Measurements from ENCODE around the gene UBXN7. TPM values are rescaled to one million over a fixed set of nuclear protein-coding genes. Genes with fewer than 3 reads are reported as not detected.

The UBXN7 gene
- total and polyA plus RNA-seq, 2 of the 13 experiments (the other 11 are each of a cell fraction or from before 2014, with no cell fraction given), result 12.5 to 15.9 TPM

- TF ChIP-seq RERE (CRISPR knock-in tag; IDR thresholded peaks at IDR 0.05; ENCODE audit: low read depth), result no peak
- no peak for TF ChIP-seq NCOA1 (CRISPR knock-in tag; IDR thresholded peaks at IDR 0.05)
- no peak for TF ChIP-seq DDIT3 (CRISPR knock-in tag; IDR thresholded peaks at IDR 0.05)
- TF ChIP-seq ZNF513 (CRISPR knock-in tag; conservative IDR thresholded peaks at IDR 0.05), result no peak
- TF ChIP-seq PHB2 (IDR thresholded peaks at IDR 0.05; ENCODE audit: partially characterized antibody), result no peak
- TF ChIP-seq HNRNPL (IDR thresholded peaks at IDR 0.05; ENCODE audit: low read depth, low read length), result no peak
- no peak for TF ChIP-seq ZUFSP (CRISPR knock-in tag; IDR thresholded peaks at IDR 0.05; ENCODE audit: borderline replicate concordance)
- TF ChIP-seq U2AF2 (IDR thresholded peaks at IDR 0.05; ENCODE audit: low read depth, low read length), result no peak
- TF ChIP-seq SAP130 (CRISPR knock-in tag; IDR thresholded peaks at IDR 0.05; ENCODE audit: low read depth), result peak; percentile 93
- TF ChIP-seq GMEB1 (CRISPR knock-in tag; IDR thresholded peaks at IDR 0.05; ENCODE audit: borderline replicate concordance), result peak; percentile 67; the same call in 1 of the 2 replicates
- TF ChIP-seq BRCA1 (CRISPR knock-in tag; IDR thresholded peaks at IDR 0.05), result no peak
- TF ChIP-seq ASH2L (IDR thresholded peaks at IDR 0.05; ENCODE audit: insufficient read length, low read depth, low read length), result peak; percentile 46
- TF ChIP-seq BRD4 (CRISPR knock-in tag; IDR thresholded peaks at IDR 0.05), result no peak
- TF ChIP-seq DR1 (CRISPR knock-in tag; IDR thresholded peaks at IDR 0.05), result no peak; the same call in 1 of the 2 replicates
Observed at GRCh38 chr3:196317687-196318467, 114.3 kb downstream of the UBXN7 start, which contains the start of gene DYNLT2B (continued).
